IPS DF 4.7 (cell line): Measurements from ENCODE around the gene MEF2D.

Experiments used
- DNase-seq: peaks from one replicate; pipeline ENCODE4 v3.0.0-alpha.2; 2013; ENCODE audit warnings: low spot score; ENCODE audit errors: extremely low read depth

Gene MEF2D

DNA sequence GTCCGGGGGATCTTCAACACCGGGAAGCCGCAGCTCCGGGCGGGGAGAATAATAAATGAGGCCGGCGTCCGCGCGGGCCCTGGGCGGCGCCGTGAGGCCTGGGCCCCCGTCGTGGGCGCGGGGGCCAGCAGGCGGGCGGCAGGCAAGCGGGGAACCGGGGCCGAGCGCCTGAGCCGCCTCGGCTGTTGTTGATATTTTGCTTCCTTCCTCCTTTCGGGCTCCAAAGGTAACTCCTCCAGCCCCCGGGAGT, at the start of gene MEF2D:
Gene MEF2D (minus strand): TSS at position 233 of the 250 bp plus-strand sequence. CDS start 17,483 bp downstream, outside the sequence.
- DNase-seq: no peak

DNA sequence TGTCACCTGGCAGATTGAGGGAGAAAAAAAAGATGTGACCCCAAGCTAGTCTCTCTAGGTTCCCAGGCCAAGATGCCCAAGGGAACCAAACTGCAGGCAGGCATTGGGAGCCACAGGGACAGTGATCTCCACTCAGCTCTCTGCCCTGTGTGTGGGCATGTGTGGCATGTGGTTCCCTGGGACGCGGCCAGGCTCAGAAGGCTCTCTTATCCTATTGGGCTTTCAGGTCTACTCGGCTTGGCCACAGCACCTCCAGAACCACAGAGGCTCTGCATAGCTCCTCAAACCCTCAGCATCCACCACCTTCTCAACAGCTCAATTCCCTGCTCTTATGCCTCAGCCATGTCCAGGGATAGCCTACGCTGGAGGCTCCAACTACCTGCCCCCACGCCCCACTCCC, 49.8 kb upstream of the MEF2D start:
- DNase-seq: no peak

DNA sequence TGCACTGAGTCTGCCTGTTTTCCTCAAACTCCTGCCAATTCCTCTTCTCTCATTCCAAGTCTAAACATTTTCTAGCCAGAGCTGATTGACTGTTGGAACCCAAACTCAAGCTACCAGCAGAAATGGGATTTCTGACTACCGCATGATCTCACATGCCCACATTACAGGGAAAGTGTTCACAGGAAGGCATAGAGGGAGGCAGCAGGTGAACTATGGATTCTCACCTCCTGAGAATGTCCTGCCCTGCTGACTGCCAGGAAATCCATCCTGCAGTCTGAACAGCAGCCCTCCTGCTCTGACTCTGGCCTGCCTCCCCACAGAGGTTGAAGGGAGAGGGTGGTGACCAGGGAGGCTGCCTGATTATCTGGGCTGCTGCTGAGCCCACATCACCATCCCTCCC, 49.3 kb upstream of the MEF2D start:
- no peak for DNase-seq

DNA sequence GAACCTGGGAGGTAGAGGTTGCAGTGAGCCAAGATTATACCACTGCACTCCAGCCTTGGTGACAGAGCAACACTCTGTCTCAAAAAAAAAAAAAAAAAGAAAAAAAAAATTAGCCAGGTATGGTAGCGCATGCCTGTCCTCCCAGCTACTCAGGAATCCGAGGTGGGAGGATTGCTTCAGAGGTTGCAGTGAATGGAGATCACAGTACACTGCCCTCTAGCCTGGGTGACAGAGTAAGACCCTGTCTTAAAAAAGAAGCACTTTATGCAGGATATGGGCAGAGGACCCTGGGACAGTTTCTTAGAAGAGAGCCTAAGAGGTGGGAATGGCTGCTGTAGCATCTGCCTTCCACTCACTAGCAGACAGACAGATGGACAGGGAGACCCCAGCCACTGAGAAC, 48.8 kb upstream of the MEF2D start:
- DNase-seq: no peak

DNA sequence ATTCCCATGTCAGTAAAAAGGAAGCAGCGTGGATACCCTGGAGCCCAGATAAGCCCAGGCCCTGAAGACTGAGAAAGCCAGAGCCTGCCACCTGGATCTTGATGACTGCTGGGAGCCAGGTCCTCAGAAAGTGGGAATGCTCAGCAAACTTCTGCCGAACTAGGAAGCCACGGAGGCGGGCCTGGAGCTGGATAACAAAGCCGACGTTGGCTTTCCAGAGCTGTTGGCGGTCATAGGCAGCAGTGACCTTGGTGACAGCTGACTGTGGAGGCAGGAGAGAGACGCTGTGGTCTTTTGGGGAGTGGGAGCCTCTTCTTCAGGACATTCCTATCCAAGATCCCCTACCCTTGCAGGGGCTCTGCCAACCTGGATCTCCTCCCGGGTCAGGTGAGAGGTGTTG, 47.4 kb upstream of the MEF2D start:
- no peak for DNase-seq

DNA sequence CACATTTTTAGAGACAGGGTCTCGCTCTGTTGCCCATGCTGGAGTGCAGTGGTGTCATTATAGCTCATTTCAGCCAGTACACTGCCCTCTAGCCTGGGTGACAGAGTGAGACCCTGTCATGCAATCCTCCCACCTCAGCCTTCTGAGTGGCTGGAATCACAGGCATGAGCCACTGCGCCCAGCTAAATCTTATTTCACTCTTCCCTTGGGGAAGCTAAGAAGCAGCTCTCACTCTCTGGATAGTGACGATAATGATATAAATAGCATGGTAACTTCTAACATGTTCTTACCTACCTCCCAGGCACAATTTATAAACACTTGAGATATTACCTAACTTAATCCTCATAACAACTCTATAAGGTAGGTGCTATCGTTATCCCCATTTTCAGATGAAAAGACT, 46.9 kb upstream of the MEF2D start:
- no peak for DNase-seq

DNA sequence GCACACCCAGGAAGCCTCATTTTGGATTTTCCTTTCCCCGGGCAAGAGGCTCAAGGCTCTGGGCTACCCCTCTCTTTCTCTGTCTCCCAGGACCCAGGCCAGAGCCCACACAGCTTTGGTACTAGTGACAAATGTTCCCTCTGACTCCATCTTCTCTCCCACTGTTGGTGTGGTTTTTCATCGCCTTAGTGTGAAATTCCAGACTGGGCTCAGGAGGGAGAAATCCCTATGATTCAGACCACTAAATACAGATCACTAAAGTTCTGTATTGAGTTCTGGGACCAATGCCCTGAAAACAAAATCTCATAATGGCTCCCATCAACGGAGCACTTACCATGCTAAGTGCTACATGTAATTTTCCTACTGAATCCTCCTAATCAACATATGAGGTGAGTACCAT, 45.7 kb upstream of the MEF2D start:
- DNase-seq: no peak

DNA sequence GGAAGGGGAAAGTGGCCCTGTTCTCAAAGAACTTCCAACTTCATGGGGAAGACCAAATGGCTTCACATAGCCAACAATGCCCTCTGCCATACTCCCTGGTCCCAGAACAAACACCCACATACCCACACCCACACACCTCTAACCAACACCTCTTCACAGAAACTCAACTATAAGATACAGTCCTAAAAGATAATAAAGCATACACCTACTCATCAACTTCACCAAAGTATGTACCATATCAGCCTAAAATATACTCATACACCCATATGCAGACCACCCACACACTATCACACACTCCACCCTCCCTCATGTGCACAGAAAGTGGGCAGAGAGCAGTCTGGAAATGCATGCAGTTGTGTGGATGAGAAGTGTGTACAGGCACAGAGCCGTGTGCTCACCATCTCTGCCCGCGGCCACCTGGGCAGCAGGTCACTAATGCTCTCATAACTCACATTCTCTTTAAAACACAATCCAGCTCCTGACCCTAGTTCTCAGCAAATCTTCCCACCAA, 44.1 kb upstream of the MEF2D start:
- no peak for DNase-seq

DNA sequence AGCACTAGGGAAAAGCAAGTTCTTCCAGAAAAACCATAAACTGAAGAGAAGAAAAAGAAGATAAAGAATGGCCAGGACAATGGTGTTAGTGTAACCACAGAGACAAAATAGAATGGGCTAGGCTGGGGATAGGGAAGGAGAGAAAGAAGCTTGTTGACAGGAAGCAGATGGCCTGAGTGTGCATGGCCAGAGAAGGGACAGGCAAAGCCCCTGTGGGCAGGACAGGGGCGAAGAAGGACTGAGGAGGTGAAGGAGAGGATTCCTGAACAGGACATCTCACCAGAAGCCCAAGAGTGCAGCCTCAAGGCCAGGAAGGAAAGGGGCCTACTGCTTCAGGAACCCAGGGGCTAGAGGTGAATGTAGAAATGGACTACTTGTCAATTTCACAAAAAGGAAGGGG, 42.5 kb upstream of the MEF2D start:
- no peak for DNase-seq

DNA sequence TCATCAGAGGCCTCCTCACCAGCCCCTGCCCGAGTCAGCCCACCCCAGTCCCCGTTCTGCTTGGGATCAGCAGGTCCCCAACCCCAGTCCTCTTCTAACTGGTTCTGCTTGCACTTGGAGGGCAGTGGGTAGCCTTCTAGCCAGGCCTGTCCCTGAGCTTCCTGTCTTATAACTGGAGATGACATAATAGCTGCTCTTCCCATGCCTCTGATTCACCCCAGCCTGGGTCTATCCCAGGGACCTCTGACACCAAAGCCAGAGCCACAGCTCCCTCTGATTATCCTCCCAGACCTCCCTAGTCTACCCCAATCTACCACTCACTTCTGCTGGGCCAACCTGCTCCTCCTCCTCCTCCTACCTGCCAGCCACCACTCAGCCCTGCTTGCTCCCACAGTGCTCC, 40.4 kb upstream of the MEF2D start:
- DNase-seq: no peak

DNA sequence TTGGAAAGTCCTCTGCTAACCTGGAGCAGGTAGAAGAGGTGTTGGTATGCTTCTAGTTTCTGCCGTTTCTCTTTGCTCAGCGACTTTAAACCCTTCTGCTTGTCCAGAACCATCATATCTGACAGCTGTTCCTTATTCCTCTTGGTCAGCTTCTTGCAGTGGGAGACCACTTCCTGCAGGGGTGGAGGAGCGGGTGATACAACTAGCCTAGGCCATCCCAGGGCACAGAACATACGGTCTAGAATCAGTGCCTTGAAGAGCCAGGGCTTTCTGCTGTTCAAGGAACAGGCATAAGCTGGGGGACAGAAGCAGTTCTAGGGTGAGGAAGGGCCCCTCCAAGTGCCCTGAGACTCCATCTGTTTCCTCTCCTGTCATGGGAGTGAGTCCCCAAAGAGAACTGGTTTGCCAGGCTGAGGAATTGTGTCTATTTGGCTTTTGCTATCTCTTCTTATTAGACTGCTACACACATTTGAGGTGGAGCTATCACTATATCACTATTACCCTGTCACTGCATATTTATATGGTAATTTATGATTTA, 39.3 kb upstream of the MEF2D start:
- DNase-seq: no peak

DNA sequence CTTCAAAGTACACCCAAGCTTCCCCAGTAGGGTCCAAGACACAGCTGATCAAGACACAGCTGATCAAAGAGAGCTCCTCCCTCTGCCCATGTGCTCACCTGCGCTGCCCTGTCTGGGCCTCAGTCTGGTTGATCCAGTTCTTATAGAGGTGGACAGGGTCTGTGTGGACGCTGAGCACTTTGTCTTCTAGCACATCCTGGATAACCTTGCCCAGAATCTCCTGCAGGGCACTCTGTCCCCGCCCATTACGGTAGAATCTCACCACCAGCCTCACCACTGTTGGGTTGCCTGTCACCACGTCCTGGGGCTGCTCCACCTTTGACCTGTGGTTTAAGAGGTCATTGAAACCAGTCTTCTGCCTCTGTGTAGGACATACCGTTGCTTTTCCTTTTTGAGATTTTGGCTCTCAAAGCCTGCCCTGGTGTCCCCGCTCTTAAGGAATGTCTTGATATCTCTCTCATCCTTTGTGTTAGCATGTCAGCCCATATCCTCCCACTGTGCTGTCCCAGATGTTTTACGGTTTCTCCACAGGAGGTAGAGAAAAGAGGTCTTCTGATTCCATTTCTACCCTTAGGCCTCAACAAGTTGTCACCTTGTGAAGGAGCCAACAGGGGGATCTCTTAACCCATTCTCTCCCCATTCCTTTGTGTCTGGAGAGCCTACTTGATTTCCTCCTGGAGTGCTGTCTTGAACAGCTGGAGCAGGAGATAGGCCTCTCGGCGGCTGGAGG, 38.3 kb upstream of the MEF2D start:
- no peak for DNase-seq

DNA sequence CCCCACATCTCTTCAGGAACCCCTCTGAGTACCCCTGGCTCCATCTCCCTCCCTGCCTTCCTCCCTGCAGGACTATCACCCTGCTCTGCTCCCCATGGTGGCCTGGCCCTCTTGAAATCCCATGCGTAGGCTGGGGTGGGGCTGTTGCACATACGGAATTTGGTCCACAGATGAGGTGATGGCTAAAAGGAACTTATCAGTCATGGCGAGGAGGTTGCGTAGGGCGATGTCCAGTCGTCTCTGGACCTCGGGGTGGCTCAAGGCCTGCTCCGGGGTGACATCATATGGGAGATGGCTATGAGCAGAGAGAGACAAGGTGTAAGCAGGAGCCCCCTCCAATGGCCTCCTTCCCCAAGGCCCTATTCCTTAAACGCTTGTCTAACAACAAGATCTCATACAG, 36.5 kb upstream of the MEF2D start:
- DNase-seq: no peak

DNA sequence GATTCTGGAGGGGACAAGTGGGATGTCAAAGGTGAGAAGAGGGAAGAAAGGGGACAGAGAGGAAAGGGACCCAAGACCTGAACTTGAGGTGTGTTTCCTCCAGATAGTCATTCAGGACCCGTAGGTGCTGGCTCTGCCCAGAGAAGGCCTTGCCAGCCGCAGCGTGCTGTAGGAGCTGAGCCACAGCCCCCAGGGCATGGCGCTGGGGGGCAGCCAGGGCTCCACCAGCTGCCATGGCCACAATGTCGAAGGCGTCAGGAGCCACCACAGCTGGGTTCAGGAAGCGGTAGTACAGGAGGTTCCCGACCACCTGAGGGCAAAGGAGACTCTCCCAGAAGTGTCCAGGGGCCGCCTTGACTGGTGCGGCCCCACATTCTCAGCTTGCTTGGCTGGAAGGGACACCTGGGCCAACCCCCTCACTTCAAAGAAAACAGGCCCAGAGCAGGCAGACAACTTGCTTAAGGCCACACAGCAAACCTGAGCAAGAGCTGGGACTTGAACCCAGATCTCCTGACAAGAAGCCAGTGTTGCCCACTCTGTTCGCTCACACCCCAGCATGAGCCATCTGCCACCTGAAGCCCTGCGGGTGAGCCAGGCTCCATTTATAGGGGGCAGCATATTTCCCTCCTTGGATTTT, 34.0 kb upstream of the MEF2D start:
- no peak for DNase-seq

DNA sequence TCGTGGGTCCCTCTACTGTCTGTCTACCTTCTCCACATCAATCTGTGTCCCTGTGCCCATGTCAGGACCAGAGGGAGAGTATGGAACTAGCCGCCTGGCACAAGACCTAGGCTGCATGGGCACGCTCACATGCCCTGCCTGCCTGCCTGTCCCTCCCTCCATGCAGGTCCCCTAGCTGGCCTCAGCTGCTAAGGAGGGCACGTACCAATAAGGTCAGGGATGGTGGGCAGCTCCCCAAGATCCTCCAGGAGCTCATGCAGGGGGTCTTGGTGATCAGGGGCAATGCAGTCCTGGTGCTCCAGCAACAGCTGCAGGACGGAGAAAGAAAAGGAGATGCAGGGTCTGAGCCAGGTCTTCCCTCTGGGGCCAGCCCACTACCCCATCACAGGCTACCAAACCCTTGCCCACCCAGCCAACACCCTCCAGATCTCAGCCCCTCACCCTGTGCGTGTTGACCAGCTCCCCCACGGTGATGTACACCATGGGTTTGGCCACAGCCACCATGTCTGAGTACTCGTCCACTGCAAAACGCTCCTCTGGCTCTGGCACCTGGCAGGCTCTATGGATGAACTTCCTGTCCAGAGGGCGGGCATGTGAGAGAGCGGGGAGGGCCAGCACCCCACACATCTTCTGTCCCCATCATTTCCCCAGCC, 33.1 kb upstream of the MEF2D start:
- no peak for DNase-seq

DNA sequence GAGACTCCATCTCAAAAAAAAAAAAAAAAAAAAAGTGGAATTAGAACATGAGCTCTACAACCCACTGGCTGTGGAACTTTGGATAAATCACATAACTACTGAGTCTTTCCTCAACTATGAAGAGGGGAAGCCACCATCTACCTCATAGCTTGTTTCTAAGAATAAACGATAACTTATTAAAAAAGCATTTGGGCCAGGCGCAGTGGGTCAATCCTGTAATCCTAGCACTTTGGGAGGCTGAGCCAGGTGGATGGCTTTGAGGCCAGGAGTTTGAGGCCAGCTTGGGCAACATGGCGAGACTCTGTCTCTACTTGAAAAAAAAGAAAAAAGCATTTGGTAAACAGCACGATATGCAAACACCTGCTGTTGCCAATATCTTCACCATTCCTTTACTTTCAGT, 31.8 kb upstream of the MEF2D start:
- DNase-seq: no peak

DNA sequence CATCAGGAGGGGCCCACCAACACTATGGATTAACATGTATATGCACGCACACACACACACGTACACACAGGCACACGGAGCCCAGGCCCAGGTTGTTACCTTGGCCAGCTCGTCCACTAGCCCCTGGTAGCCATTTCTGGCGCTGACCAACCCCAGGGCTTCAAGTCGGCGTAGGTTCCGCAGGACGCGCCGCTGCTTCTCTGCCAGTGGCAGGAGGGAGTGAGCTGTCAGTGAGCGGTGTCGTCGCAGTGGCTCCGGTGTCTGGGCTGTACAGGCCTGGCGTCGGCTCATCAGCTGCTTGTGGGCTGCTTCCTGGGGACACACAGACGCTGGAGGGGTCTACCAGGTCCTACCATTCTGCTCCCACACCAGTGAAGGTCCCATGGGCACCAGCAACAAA, 29.4 kb upstream of the MEF2D start:
- no peak for DNase-seq

DNA sequence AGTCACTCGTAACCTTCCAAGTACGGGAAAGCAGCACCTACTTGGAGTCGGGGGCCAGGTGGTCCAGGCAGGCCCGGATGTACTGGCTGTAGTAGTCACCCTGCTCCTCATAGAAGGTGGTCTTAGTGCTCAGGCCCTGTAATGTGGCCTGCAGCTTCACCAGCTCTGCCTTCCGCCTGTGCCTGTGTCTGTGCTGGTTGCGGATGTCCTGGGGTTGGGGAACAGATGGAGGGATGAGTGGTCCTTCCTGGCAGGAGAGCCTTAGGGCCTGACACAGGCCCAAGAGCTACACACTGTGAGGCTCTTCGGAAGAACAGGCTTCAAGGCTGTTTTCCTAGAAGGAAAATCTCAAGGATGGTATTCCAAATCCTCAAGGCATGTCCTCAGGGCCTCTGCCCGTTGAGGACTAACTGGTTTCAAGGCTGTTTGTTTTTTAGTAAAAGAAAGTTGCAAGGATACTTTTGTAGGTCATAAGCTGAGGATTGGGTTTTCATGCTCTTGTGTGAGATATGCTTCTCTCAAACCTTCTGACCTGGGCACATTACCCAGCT, 28.4 kb upstream of the MEF2D start:
- no peak for DNase-seq

DNA sequence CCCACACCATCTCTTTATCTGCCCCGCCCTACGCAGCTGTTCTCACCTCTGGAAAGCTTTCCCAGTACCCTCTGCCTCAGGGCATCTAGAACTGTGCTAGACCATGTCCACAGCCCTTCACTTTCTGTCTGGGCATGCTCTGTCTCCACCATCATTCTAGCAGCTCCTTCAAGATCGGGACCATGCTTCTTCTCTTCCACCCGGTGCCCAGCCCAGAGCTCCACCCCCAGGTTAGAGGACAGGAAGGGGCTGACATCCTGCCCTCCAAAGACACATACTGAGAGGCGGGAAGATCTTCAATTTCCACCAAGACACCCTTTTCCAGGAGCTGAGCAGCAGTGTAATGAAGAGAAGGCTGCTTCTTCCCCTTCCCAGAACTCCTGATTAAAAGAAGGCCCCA, 27.7 kb upstream of the MEF2D start:
- DNase-seq: no peak

DNA sequence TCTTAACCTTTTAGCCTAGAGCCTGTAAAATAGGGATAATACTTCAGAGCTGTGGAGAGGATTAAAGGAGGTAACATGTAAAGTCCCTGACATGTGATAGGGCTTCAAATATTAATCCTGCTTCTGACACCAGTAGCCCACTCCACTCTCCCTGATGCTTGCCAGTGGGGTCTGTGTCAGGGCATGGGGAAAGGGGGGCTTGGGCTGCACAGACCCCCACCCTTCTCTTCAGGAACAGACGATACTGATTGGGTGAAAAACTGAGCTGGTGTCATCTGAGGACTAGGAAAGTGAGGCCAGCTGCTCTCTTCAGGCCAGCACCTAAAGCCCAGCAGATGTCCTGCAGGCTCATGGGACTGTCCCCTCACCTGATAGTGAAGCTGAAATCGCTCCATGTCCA, 27.0 kb upstream of the MEF2D start:
- DNase-seq: no peak

DNA sequence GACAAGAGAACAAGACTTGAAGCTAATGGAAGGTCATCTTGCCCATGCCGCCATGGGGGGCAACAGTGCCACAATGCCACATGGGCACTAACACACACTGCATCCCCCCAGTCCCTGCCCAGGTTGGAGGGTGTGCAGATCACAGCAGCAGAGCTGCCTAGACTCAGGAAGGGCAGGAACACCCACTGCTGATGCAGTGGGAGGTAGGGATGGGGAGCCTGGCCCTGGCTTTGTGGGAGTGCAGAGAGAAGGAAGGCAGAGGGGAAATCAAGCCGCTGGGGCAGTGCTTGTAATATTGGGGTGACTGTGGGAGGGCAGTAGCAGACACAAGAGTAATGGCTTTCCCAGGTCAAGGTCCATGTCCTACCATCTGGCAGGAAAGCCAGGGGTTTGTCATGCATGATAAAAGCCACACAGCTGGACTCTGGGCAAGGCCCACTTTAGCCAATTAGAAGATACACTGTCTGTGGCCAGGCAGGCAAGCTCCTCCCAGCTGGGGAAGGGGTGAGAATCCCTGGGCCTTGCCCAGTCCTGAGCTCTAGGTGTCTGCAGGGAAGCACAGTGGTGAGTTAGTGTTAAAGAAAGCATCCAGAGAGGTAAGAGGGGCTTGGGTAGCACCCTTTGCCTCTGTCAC, 25.4 kb upstream of the MEF2D start:
- DNase-seq: no peak

DNA sequence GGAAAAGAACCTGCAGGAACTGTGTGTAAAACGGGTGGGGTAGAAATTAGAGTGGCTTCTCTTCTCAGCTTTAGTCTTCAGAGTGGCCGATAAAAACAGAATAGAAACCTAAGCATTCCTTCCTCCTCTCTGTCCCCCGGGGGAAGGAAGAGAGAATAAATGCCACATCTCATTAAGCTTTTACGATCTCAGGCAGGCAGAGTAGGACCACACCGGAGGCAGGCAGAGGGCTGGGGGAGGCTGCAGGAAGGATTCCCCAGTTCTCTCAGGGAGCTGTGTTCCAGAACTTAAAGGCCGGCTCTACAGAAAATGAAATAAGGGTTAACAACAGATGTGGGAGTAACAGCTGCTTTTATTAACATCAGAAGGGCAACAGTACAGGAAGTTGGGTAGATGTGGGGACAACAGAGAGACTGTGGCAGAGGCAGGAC, 24.5 kb upstream of the MEF2D start:
- DNase-seq: no peak
